Spleen (tissue), 11 donors: ENCODE measurements around the gene TTC3. TPM values are rescaled to one million over a fixed set of nuclear protein-coding genes. Genes with fewer than 3 reads are reported as not detected.

ENCODE experiments used
- DNase-seq: peaks from one replicate; pipeline ENCODE4 v3.0.0-alpha.2; 2020
- H3K27ac ChIP-seq, 8 donors: fragments of 200-600 bp; sonication (generic) in 7 of 8; 1 replicate in 4 of 8; 2 replicates in 4 of 8; pipeline versions ENCODE4 v1.5.0 to v1.8.0; 2016 to 2021; ENCODE audit warnings: inconsistent platforms in 4 of 8, mild to moderate bottlenecking in 4 of 8, moderate library complexity in 1 of 8
- H3K27me3 ChIP-seq, 7 donors: fragments of 200-600 bp; sonication (generic) in 6 of 7; replicated peaks in 1 of 7; 1 replicate in 4 of 7; 2 replicates in 3 of 7; pipeline versions ENCODE4 v1.5.0 to v1.8.0; 2016 to 2021; ENCODE audit warnings: inconsistent platforms in 3 of 7, mild to moderate bottlenecking in 1 of 7
- H3K36me3 ChIP-seq, 6 donors: fragments of 200-600 bp; sonication (generic) in 5 of 6; 1 replicate in 4 of 6; 2 replicates in 2 of 6; pipeline versions ENCODE4 v1.5.0 to v1.8.0; 2016 to 2021; ENCODE audit warnings: inconsistent platforms in 2 of 6
- H3K4me1 ChIP-seq, 6 donors: fragments of 200-600 bp; sonication (generic) in 5 of 6; 1 replicate in 3 of 6; 2 replicates in 3 of 6; pipeline versions ENCODE4 v1.5.0 to v1.8.0; 2016 to 2021; ENCODE audit warnings: inconsistent platforms in 3 of 6
- H3K4me3 ChIP-seq, 8 donors: fragments of 200-600 bp; sonication (generic) in 7 of 8; 1 replicate in 4 of 8; 2 replicates in 4 of 8; pipeline versions ENCODE4 v1.5.0 to v1.8.0; 2016 to 2021; ENCODE audit warnings: inconsistent platforms in 4 of 8, mild to moderate bottlenecking in 4 of 8, moderate library complexity in 2 of 8
- H3K9me3 ChIP-seq, 8 donors: fragments of 200-600 bp; sonication (generic) in 7 of 8; 1 replicate in 4 of 8; 2 replicates in 4 of 8; pipeline versions ENCODE4 v1.5.0 to v1.8.0; 2016 to 2021; ENCODE audit warnings: inconsistent platforms in 4 of 8
- CTCF ChIP-seq, 11 experiments: fragments of 200-600 bp in 7 of 11; fragments of 450-650 bp in 4 of 11; sonication (generic) in 4 of 11; IDR thresholded peaks in 8 of 11; conservative IDR thresholded peaks in 3 of 11; 1 replicate in 7 of 11; 2 replicates in 4 of 11; pipeline versions ENCODE4 v1.4.0 to v1.8.0; 2016 to 2021; ENCODE audit warnings: antibody characterized with exemption in 11 of 11, inconsistent platforms in 4 of 11, mild to moderate bottlenecking in 1 of 11
- POLR2A ChIP-seq, 3 donors: fragments of 450-650 bp; IDR thresholded peaks; one replicate each; pipeline ENCODE4 v1.5.1; 2017; ENCODE audit warnings: antibody characterized with exemption in 3 of 3, mild to moderate bottlenecking in 1 of 3
- POLR2AphosphoS5 ChIP-seq, 3 donors: sonication (generic); formaldehyde crosslinking; IDR thresholded peaks; one replicate each; pipeline ENCODE4 v1.5.1; 2017; ENCODE audit warnings: antibody characterized with exemption in 3 of 3
- WGBS, 5 donors: extraction: QIAGEN DNeasy Blood & Tissue Kit in 3 of 5; methylation state at CpG; one replicate each; pipeline versions ENCODE4 v1.1.5 to v1.1.7; 2013 to 2018; 5-methylcytosine and 5-hydroxymethylcytosine counted together
- intact Hi-C: fragments of 100-400 bp; cut with DNase I; formaldehyde crosslinking; loops from one replicate; pipeline ENCODE4 v1.15.0; 2023; ENCODE audit warnings: low total_unique reads
- polyA plus RNA-seq, 3 donors: library from polyadenylated mRNA; stranded (reverse); fragments of 200-250 nt; gene quantifications; one replicate each; pipeline ENCODE4 v1.2.1, GENCODE V29; 2013
- total RNA-seq, 7 donors: library from RNA; depleted of rRNA in 3 of 7; stranded (reverse); fragments of >200 nt in 3 of 7; fragmentation: NEBNext Ultra II Directional in 4 of 7; extraction: Animal tissue kit (Norgen Biotek cat#: 25700) in 4 of 7; gene quantifications; one replicate each; pipeline versions ENCODE4 v1.1.0 to v1.2.1, GENCODE V29; 2016 to 2021
- donor health status: healthy with polysubstance abuse.
- donor health status: DM: no; HTN: no; CAD: no; lungs with moderate emphysema.
- donor health status: DM: no; HTN: no; CAD: no.
- donor health status: Bipolar disorder and iron deficiency.
- donor health status: healthy.
- donor health status: DM: no; HTN: no; CAD: no.
- donor health status: DM: yes; HTN: yes; CAD: no.

The TTC3 gene
- total and polyA plus RNA-seq, 10 donors = 16.0 to 143 (median 80.7) TPM

- no peak for TF ChIP-seq POLR2AphosphoS5 (IDR thresholded peaks at IDR 0.05)
- no peak for TF ChIP-seq CTCF (IDR thresholded peaks at IDR 0.05 in 8 of 11, conservative IDR thresholded peaks at IDR 0.05 in 3 of 11)
- TF ChIP-seq POLR2A (IDR thresholded peaks at IDR 0.05) = no peak
- no peaks in the 10 kb centered on the region for H3K9me3 ChIP-seq
- no peak overlapping the region for H3K27ac ChIP-seq
- peaks cover under 1 to 8% (median 5%) of the 10 kb centered on the region in 6 donors for H3K4me1 ChIP-seq
- intact Hi-C loops = no loop called here
- no peaks in the 10 kb centered on the region for H3K27me3 ChIP-seq
- no peak overlapping the region for H3K4me3 ChIP-seq
- no peak for DNase-seq
- 88 to 95% (median 92%) methylated on average over 14 of the region's 14 CpGs for WGBS, 5 donors
- H3K36me3 ChIP-seq = peaks cover 8 to 63% (median 42%) of the 10 kb centered on the region in 6 donors
Observed at GRCh38 chr21:37202221-37203110, 129.4 kb downstream of the TTC3 start.

- intact Hi-C loops = no loop called here
- H3K27ac ChIP-seq = no peak overlapping the region
- H3K4me1 ChIP-seq = peaks cover 6 to 27% (median 20%) of the 10 kb centered on the region in 6 donors
- no peak overlapping the region for H3K4me3 ChIP-seq
- H3K9me3 ChIP-seq = no peaks in the 10 kb centered on the region
- no peaks in the 10 kb centered on the region for H3K27me3 ChIP-seq
- 66 to 87% (median 67%) methylated on average over 7 of the region's 7 CpGs for WGBS, 5 donors
- no peak for DNase-seq
- no peak for TF ChIP-seq POLR2A (IDR thresholded peaks at IDR 0.05)
- no peak for TF ChIP-seq POLR2AphosphoS5 (IDR thresholded peaks at IDR 0.05)
- TF ChIP-seq CTCF (IDR thresholded peaks at IDR 0.05 in 8 of 11, conservative IDR thresholded peaks at IDR 0.05 in 3 of 11) = no peak
- peaks cover 8 to 42% (median 31%) of the 10 kb centered on the region in 6 donors for H3K36me3 ChIP-seq
Observed at GRCh38 chr21:37204580-37204979, 131.5 kb downstream of the TTC3 start.

GRCh38 chr21:37206496-37206895, 133.4 kb downstream of the TTC3 start:
- Histone ChIP-seq H3K4me1 (peaks cover 6 to 33% (median 25%) of the 10 kb centered on the region in 6 donors), H3K4me3 (no peak overlapping the region), H3K27me3 (no peaks in the 10 kb centered on the region), H3K9me3 (peaks cover 0 to 6% (median 0%) of the 10 kb centered on the region in 8 donors), H3K27ac (no peak overlapping the region), H3K36me3 (peaks cover 0 to 23% (median 16%) of the 10 kb centered on the region in 6 donors)
- intact Hi-C loops = no loop called here
- no peak for DNase-seq
- TF ChIP-seq POLR2A (IDR thresholded peaks at IDR 0.05) = no peak
- no peak for TF ChIP-seq POLR2AphosphoS5 (IDR thresholded peaks at IDR 0.05)
- TF ChIP-seq CTCF (IDR thresholded peaks at IDR 0.05 in 8 of 11, conservative IDR thresholded peaks at IDR 0.05 in 3 of 11) = no peak
- 87 to 96% (median 89%) methylated on average over 7 of the region's 7 CpGs for WGBS, 5 donors

GRCh38 chr21:37207441-37208009, 134.5 kb downstream of the TTC3 start:
- no peak for TF ChIP-seq CTCF (IDR thresholded peaks at IDR 0.05 in 8 of 11, conservative IDR thresholded peaks at IDR 0.05 in 3 of 11)
- no peak for TF ChIP-seq POLR2A (IDR thresholded peaks at IDR 0.05)
- no peak for TF ChIP-seq POLR2AphosphoS5 (IDR thresholded peaks at IDR 0.05)
- H3K4me1 ChIP-seq = peaks cover 6 to 33% (median 25%) of the 10 kb centered on the region in 6 donors
- H3K36me3 ChIP-seq = peaks cover 0 to 12% (median 8%) of the 10 kb centered on the region in 6 donors
- peak; percentile 73 for DNase-seq
- intact Hi-C loops = no loop called here
- H3K9me3 ChIP-seq = peaks cover 0 to 6% (median 0%) of the 10 kb centered on the region in 8 donors
- peak overlapping the region in 2 of 8 donors; percentile 24 to 46 for H3K4me3 ChIP-seq
- H3K27ac ChIP-seq = peak overlapping the region in 5 of 8 donors; percentile 20 to 69 (median 51)
- WGBS, 5 donors = 37 to 61% (median 41%) methylated on average over 5 to 6 of the region's 6 CpGs
- H3K27me3 ChIP-seq = no peaks in the 10 kb centered on the region
